Mesothelial cell of epicardium (in vitro differentiated cells): Measurements from ENCODE around the gene CSNK2B. TPM values are rescaled to one million over a fixed set of nuclear protein-coding genes. Genes with fewer than 3 reads are reported as not detected.
A peak's percentile ranks its signal among the peaks of the same experiment; 100 is the strongest.
"Not testable (repeated sequence)": the region's sequence is repeated elsewhere in the genome, so short reads cannot be mapped to it uniquely, and the experiment has no call there.

Source experiments
- DNase-seq, 2 experiments: peaks; one replicate each; pipeline ENCODE4 v3.0.0; 2021; ENCODE audit warnings: low spot score in 2 of 2; ENCODE audit not compliant: unreplicated experiment in 2 of 2
- H3K27ac Mint-ChIP-seq: 2 replicates; pipeline ENCODE4 v1.8.0; 2021; ENCODE audit warnings: mixed read lengths
- H3K27me3 Mint-ChIP-seq: 2 replicates; pipeline ENCODE4 v1.8.0; 2021; ENCODE audit warnings: low read depth, mixed read lengths
- H3K36me3 Mint-ChIP-seq: 2 replicates; pipeline ENCODE4 v1.8.0; 2021; ENCODE audit warnings: mixed read lengths
- H3K4me1 Mint-ChIP-seq: 2 replicates; pipeline ENCODE4 v1.8.0; 2021; ENCODE audit warnings: mixed read lengths
- H3K4me3 Mint-ChIP-seq: 2 replicates; pipeline ENCODE4 v1.8.0; 2021; ENCODE audit warnings: mild to moderate bottlenecking, moderate library complexity, mixed read lengths
- H3K9me3 Mint-ChIP-seq: 2 replicates; pipeline ENCODE4 v1.8.0; 2021; ENCODE audit warnings: mixed read lengths
- total RNA-seq: library from RNA; stranded (reverse); gene quantifications from 3 replicates; pipeline ENCODE4 v1.2.1, GENCODE V29; 2021
- TF ChIP-seq, protein P1 (sequence below): fragments of 200-600 bp; sonication (generic); IDR thresholded peaks from one replicate; pipeline ENCODE4 v1.5.0; 2021; ENCODE audit warnings: antibody characterized with exemption; ENCODE audit not compliant: unreplicated experiment

CSNK2B gene
- total RNA-seq, 1 donor from 2014 or later: 157 TPM

DNA sequence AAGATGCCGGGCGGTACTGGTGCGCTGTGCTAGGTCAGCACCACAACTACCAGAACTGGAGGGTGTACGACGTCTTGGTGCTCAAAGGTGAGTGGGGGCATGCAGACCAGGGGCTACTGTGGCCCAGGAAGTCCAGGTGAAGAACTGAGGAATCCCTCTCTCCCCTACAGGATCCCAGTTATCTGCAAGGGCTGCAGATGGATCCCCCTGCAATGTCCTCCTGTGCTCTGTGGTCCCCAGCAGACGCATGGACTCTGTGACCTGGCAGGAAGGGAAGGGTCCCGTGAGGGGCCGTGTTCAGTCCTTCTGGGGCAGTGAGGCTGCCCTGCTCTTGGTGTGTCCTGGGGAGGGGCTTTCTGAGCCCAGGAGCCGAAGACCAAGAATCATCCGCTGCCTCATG lies 41.8 kb downstream of the CSNK2B start:
- Mint-ChIP-seq H3K4me1 (peaks cover 10% of the 10 kb centered on the region), H3K27me3 (no peaks in the 10 kb centered on the region), H3K4me3 (no peak overlapping the region), H3K36me3 (no peaks in the 10 kb centered on the region), H3K27ac (no peak overlapping the region), H3K9me3 (no peaks in the 10 kb centered on the region)
- TF ChIP-seq, protein P1, sequence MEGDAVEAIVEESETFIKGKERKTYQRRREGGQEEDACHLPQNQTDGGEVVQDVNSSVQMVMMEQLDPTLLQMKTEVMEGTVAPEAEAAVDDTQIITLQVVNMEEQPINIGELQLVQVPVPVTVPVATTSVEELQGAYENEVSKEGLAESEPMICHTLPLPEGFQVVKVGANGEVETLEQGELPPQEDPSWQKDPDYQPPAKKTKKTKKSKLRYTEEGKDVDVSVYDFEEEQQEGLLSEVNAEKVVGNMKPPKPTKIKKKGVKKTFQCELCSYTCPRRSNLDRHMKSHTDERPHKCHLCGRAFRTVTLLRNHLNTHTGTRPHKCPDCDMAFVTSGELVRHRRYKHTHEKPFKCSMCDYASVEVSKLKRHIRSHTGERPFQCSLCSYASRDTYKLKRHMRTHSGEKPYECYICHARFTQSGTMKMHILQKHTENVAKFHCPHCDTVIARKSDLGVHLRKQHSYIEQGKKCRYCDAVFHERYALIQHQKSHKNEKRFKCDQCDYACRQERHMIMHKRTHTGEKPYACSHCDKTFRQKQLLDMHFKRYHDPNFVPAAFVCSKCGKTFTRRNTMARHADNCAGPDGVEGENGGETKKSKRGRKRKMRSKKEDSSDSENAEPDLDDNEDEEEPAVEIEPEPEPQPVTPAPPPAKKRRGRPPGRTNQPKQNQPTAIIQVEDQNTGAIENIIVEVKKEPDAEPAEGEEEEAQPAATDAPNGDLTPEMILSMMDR: no peak
- no peak for DNase-seq

DNA sequence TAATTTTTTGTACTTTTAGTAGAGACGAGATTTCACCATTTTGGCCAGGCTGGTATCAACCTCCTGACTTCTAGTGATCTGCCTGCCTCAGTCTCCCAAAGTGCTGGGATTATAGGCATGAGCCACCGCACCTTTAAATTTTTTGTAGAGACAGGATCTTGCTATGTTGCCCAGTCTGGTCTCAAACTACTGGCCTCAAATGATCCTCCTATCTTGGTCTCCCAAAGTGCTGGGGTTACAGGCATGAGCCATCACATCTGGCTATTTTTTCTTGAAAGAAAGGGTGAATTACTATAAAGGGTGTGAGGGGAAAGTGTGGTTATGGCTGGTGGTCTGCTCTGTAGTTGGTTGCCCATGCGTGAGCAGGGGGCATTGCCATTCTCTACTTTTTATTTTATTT lies 42.3 kb downstream of the CSNK2B start:
- Mint-ChIP-seq H3K27me3 (no peaks in the 10 kb centered on the region), H3K36me3 (no peaks in the 10 kb centered on the region), H3K4me3 (no peak overlapping the region), H3K27ac (no peak overlapping the region), H3K4me1 (peaks cover 13% of the 10 kb centered on the region), H3K9me3 (no peaks in the 10 kb centered on the region)
- TF ChIP-seq, protein P1: no peak
- DNase-seq: no peak

DNA sequence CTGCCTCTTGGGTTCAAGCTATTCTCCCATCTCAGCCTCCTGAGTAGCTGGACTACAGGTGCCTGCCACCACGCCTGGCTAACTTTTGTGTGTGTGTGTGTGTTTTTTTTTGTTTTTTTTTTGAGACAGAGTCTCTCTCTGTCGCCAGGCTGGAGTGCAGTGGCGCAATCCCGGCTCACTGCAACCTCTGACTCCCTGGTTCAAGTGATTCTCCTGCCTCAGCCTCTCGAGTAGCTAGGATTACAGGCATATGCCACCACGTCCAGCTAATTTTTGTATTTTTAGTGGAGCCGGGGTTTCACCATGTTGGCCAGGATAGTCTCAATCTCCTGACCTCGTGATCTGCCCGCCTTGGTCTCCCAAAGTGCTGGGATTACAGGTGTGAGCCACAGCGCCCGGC lies 43.3 kb downstream of the CSNK2B start:
- not testable (repeated sequence) for H3K36me3 Mint-ChIP-seq, H3K27me3 Mint-ChIP-seq, H3K4me3 Mint-ChIP-seq, DNase-seq, H3K9me3 Mint-ChIP-seq, H3K27ac Mint-ChIP-seq
- peaks cover 19% of the 10 kb centered on the region for H3K4me1 Mint-ChIP-seq

DNA sequence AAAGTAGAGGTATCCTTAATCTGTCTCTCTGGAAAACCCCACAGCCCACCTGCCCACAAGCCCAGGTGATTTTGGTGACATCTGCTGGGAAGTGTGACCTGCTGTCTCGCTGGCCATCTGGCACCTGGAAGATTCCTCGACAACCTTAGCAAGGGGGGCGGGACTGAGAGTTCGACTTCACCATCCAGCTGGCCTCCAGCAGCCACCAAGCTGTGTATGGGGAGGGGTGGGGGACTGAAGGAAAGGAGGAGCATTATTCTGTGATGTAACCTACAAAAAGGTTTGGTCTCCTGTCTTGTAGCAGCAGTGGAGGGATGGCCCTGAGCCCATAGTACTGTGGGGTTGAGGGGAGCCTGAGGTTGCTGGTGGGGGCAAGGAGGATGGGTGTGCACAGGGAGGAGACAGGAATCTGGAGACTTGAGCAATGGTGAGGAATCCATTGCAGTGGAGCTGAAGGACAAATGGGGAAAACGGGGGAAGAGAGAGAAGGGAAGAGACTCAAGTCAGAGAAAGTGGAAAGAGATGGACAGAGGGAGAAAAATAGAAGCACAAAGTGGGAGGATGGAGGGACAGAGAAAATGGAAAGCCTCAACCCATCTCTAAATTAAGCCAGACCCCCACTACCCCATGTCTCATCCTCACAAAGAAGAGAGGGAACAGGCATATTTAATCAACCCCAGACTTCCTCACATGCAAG lies 44.8 kb downstream of the CSNK2B start:
- TF ChIP-seq, protein P1: no peak
- no peak overlapping the region for H3K4me3 Mint-ChIP-seq
- peaks cover 26% of the 10 kb centered on the region for H3K4me1 Mint-ChIP-seq
- H3K9me3 Mint-ChIP-seq: no peaks in the 10 kb centered on the region
- H3K36me3 Mint-ChIP-seq: no peaks in the 10 kb centered on the region
- DNase-seq: no peak
- H3K27me3 Mint-ChIP-seq: no peaks in the 10 kb centered on the region
- H3K27ac Mint-ChIP-seq: no peak overlapping the region

DNA sequence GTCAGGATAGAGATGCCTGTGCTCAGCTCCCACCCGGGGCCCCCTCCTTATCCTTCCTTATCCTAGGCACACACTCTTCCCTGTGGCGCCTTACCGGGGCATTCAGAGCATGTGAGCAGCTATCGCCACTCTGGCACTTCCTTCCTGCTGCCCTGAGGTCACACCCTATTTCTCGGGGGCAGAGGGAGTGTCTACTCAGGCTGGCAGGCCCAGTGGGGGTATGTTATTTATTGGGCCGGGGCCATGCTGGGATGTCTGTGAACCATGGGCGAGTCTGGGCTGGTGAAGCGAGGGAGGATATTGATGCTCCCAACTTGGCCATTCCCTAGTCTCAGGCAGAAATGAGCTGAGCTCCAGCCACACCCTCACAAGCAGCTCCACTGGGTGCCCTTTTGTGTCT lies 45.4 kb downstream of the CSNK2B start:
- Mint-ChIP-seq H3K9me3 (no peaks in the 10 kb centered on the region), H3K36me3 (no peaks in the 10 kb centered on the region), H3K4me1 (peaks cover 26% of the 10 kb centered on the region), H3K27me3 (no peaks in the 10 kb centered on the region), H3K27ac (no peak overlapping the region), H3K4me3 (no peak overlapping the region)
- no peak for DNase-seq
- TF ChIP-seq, protein P1: no peak

DNA sequence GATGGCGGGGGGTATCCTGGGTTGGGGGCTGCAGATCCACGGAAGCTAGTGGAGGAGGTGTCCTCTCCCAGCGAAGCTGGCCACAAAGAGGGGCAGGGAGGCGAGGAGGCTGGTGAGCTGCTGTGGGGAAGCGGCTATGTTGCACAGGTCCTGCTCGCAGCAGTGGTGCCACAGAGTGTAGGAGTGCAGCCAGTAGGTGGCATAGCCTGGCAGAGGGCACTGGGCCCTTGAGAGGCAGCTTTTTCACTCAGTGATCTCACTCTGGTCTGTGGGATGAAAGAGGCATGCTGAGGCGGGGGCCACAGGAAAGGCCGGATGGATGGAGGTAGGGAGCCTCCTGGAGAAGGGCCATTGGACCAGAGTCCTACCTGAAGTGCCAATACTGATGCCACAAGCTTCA lies 46.4 kb downstream of the CSNK2B start:
- no peaks in the 10 kb centered on the region for H3K9me3 Mint-ChIP-seq
- DNase-seq: no peak
- no peaks in the 10 kb centered on the region for H3K36me3 Mint-ChIP-seq
- H3K27ac Mint-ChIP-seq: peak overlapping the region; percentile 69
- peaks cover 28% of the 10 kb centered on the region for H3K4me1 Mint-ChIP-seq
- H3K27me3 Mint-ChIP-seq: no peaks in the 10 kb centered on the region
- TF ChIP-seq, protein P1: no peak
- H3K4me3 Mint-ChIP-seq: no peak overlapping the region
